Thoracic aorta (tissue), 2 donors: ENCODE measurements around the gene L3MBTL1. TPM values are rescaled to one million over a fixed set of nuclear protein-coding genes. Genes with fewer than 3 reads are reported as not detected.

Experiments
- ATAC-seq: fragments of 150-250 bp; one replicate; pipeline ENCODE4 v1.8.0; 2017; ENCODE audit warnings: low read depth; ENCODE audit not compliant: insufficient number of reproducible peaks, low FRiP score
- DNase-seq: peaks from one replicate; pipeline ENCODE4 v3.0.0-alpha.2; 2020; ENCODE audit warnings: low spot score
- H3K27ac ChIP-seq, 2 donors: fragments of 200-600 bp; sonication (generic); 1 replicate in 1 of 2; 2 replicates in 1 of 2; pipeline ENCODE4 v1.5.1; 2016; ENCODE audit warnings: mild to moderate bottlenecking in 2 of 2, moderate library complexity in 2 of 2
- H3K27me3 ChIP-seq: fragments of 200-600 bp; sonication (generic); replicated peaks from 2 replicates; pipeline ENCODE4 v1.6.0; 2016; ENCODE audit warnings: mild to moderate bottlenecking; ENCODE audit not compliant: insufficient read depth
- H3K36me3 ChIP-seq: fragments of 200-600 bp; sonication (generic); one replicate; pipeline ENCODE4 v1.5.1; 2016
- H3K4me1 ChIP-seq, 2 donors: fragments of 200-600 bp; sonication (generic); 1 replicate in 1 of 2; 2 replicates in 1 of 2; pipeline versions ENCODE4 v1.5.1 to v1.6.0; 2016; ENCODE audit warnings: low read depth in 2 of 2, mild to moderate bottlenecking in 1 of 2; ENCODE audit not compliant: control insufficient read depth in 1 of 2
- H3K4me3 ChIP-seq: fragments of 200-600 bp; sonication (generic); 2 replicates; pipeline ENCODE4 v1.5.1; 2016; ENCODE audit warnings: mild to moderate bottlenecking
- H3K9me3 ChIP-seq: fragments of 200-600 bp; sonication (generic); 2 replicates; pipeline ENCODE4 v1.5.1; 2016
- total RNA-seq, 2 donors: library from RNA; depleted of rRNA; stranded (reverse); fragments of >200 nt; gene quantifications; one replicate each; pipeline versions ENCODE4 v1.1.0 to v1.2.3, GENCODE V29; 2016
- TF ChIP-seq, protein P1 (sequence below): fragments of 200-600 bp; sonication (generic); IDR thresholded peaks from one replicate; pipeline ENCODE4 v1.5.1; 2019; ENCODE audit warnings: antibody characterized with exemption

Gene L3MBTL1
- total RNA-seq, 2 donors from 2014 or later: 15.3 to 21.4 TPM

- Histone ChIP-seq H3K27me3 (no peaks in the 10 kb centered on the region), H3K4me3 (no peak overlapping the region), H3K36me3 (peaks cover 7% of the 10 kb centered on the region), H3K9me3 (no peaks in the 10 kb centered on the region), H3K27ac (no peak overlapping the region), H3K4me1 (no peaks in the 10 kb centered on the region)
- TF ChIP-seq, protein P1, sequence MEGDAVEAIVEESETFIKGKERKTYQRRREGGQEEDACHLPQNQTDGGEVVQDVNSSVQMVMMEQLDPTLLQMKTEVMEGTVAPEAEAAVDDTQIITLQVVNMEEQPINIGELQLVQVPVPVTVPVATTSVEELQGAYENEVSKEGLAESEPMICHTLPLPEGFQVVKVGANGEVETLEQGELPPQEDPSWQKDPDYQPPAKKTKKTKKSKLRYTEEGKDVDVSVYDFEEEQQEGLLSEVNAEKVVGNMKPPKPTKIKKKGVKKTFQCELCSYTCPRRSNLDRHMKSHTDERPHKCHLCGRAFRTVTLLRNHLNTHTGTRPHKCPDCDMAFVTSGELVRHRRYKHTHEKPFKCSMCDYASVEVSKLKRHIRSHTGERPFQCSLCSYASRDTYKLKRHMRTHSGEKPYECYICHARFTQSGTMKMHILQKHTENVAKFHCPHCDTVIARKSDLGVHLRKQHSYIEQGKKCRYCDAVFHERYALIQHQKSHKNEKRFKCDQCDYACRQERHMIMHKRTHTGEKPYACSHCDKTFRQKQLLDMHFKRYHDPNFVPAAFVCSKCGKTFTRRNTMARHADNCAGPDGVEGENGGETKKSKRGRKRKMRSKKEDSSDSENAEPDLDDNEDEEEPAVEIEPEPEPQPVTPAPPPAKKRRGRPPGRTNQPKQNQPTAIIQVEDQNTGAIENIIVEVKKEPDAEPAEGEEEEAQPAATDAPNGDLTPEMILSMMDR: peak; percentile 86
- DNase-seq: no peak
- no peak for ATAC-seq
Observed at GRCh38 chr20:43537921-43538877, 30.7 kb downstream of the L3MBTL1 start.

DNA sequence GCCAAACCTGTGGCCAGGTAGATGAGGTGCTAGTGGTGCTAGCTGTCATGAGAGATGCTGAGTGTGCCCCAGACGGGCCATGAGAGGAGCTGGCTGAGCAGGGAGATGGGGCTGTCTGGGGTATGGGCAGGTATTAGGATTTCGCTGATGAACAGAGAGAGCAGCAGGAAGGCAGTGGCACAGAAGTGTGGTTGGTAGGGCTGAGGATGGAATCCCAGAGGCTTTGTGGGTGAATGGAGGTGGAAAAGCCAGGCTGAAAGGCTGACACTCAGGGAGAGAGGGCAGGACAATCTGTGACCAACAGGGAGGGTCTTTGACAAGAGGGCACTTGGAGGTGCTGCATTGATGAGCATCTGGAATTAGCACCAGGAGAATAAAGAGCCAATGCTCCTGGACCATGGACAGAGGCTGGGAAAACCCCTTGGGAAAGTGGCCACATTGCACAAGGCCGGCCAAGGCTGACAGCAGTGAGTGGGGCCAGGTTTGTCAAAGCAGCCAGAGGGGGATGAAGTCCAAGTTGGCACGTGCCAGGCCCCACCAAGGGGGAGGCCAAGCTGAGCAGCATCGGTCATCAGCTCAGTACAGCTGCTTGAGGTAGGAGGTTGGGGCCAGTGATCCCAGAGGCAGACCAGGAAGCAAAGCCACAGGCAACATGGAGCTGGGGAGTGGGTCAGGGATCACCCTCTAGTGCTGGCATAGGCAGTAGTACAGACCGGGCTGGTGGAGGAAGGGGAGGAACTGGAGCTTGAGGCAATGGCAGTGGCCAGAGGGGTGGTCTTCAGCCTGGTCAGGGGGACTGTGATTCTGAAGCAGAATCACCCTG is 31.6 kb downstream of the L3MBTL1 start:
- Histone ChIP-seq H3K27me3 (no peaks in the 10 kb centered on the region), H3K27ac (no peak overlapping the region), H3K4me3 (no peak overlapping the region), H3K36me3 (peaks cover 7% of the 10 kb centered on the region), H3K9me3 (no peaks in the 10 kb centered on the region), H3K4me1 (no peaks in the 10 kb centered on the region)
- no peak for ATAC-seq
- no peak for DNase-seq
- TF ChIP-seq, protein P1: no peak

GRCh38 chr20:43539975-43540672 is 32.6 kb downstream of the L3MBTL1 start:
- TF ChIP-seq, protein P1: no peak
- peaks cover 7% of the 10 kb centered on the region for H3K36me3 ChIP-seq
- no peak for ATAC-seq

DNA sequence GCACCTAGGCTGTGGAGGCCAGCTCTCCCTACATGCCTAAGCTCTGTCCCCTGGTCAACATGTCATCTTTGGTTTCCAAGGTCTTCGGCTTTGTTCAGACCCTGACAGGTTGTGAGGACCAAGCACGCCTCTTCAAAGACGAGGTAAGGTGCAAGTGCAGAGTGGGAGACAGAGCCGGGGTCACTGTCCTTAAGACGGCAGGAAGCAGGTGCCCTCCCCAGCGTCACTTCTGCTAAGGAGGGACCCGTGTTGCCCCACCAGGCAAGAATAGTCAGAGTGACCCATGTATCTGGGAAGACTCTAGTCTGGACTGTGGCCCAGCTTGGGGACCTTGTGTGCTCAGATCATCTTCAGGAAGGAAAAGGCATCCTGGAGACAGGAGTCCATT is 33.2 kb downstream of the L3MBTL1 start:
- H3K27me3 ChIP-seq: no peaks in the 10 kb centered on the region
- no peak overlapping the region for H3K4me3 ChIP-seq
- peaks cover 6% of the 10 kb centered on the region for H3K36me3 ChIP-seq
- no peaks in the 10 kb centered on the region for H3K4me1 ChIP-seq
- H3K27ac ChIP-seq: no peak overlapping the region
- DNase-seq: no peak
- ATAC-seq: no peak
- no peaks in the 10 kb centered on the region for H3K9me3 ChIP-seq
- TF ChIP-seq, protein P1: no peak

More at GRCh38 chr20:43539975-43540672, 32.6 kb downstream of the L3MBTL1 start:
- H3K27ac ChIP-seq: no peak overlapping the region
- no peak for DNase-seq
- no peaks in the 10 kb centered on the region for H3K9me3 ChIP-seq
- no peaks in the 10 kb centered on the region for H3K4me1 ChIP-seq
- H3K27me3 ChIP-seq: no peaks in the 10 kb centered on the region
- no peak overlapping the region for H3K4me3 ChIP-seq
